ENCODE data around the gene VPS41.

Gene VPS41

DNA sequence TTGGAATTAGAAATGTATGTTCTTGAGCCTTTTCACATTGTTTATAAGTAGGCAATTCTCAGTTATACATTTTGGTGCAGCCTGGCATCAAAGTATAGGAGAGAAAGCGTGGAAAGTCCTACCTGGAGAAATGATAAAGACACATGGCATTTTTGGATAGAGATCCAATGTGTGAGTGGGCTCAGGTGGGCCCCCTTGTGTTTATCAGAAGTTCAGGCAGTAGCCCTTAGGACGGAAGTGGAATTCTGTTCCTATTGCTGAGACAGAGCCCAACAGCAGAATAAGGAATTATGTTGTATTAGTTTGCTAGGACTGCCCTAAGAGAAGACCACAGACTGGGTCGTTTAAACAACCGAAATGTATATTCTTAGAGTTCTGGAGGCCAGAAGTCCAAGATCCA, 192.6 kb downstream of the VPS41 start:
- DNase-seq: no peak

DNA sequence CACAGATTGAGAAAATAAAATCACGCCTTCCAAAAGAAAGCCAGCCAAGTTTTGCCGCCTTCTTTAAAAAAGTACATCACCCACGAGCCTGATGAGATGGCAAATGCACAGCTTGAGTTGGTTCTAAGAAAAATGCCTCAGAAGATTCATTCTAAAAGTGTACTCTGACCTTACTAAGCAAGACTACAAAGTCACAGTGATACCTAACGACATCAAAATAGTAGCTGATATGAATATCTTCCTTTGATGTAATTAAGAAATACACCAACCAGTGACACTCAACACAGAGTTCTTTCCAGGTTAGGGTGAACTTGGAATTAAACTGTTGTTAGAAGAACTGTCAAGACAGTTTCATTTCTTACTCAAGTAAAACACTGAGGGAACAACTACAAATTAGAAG, 199.9 kb downstream of the VPS41 start:
- DNase-seq: no peak

DNA sequence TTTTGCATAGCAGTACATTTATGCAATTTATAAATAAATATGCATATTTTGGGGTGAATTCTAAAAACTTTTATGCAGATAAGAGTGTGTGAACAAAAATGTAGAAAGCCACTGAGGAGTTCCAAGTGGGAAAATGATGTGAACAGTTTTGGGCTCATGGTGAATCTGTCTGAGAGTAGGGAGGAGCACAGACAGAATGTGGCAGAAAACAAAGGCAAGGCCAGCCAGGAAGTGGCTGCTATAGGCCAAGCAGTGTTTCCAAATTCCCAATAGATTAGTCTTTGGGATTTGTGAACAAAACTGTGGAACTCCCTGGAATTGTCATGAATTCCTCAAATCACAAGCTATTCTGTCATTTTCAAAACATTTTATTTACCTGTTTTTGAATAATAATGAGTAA, 204.2 kb downstream of the VPS41 start:
- DNase-seq: no peak

DNA sequence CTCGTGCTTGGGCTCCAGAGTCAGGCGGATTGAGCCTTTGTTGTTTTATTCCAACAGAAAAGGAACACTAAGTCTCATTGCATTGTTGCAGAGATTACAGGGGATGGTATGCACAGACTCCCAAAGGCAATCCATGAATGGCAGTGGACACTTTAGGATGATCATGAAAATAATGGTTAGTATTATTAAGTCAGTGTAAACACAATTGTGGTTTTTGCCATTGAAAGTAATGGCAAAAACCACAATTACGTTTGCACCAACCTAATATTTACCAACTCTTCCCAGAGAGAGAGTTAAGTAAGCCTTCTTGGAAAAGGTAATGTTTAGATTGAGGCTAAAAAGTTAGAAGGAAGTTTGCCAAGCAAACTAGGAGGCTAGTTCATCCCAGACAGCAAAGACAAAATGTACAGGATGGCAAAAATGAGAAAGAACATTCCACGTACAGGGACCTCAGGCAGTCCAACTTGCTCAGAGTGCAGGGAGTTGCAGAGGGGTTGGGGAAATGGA, 204.9 kb downstream of the VPS41 start:
- no peak for DNase-seq

DNA sequence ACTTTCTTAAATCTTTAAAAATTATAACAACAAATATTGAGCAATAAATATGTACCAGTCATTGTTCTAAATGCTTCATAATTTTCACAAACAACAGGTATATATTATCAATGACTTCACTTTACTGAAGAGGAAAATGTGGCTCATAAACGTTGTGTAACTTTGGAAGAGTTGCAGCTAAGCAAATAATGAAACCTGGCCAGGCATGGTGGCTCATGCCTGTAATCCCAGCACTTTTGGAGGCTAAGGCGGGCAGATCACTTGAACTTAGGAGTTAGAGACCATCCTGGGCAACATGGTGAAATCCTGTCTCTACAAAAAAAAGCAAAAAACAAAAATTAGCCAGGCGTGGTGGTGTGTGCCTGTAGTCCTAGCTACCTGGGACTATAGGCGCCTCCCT, 205.9 kb downstream of the VPS41 start:
- no peak for DNase-seq

DNA sequence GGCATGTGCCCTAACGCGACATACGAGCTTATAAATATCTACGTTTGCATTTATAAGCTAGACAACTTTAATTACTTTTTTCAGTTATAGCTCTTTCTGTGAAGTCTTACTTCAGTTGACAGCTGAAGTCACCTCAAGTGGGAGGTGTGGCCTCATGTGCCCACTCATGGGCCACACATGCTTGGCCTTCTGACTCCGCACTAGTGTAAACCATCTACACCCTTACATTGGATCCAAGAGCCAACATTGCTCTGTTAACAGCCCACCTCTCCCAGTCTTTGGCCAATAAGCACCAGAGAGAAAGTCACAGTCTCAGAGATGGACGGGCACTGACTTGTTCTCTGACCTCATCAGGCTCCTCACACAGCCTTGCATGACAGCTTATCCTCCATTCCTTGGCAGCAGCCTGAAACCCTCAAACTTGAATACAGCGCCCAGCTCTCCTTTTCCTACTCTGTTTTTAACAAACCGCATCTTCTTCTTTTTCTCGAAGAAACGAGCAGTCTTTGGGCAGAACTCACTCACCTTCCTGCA, 206.9 kb downstream of the VPS41 start:
- DNase-seq: no peak

DNA sequence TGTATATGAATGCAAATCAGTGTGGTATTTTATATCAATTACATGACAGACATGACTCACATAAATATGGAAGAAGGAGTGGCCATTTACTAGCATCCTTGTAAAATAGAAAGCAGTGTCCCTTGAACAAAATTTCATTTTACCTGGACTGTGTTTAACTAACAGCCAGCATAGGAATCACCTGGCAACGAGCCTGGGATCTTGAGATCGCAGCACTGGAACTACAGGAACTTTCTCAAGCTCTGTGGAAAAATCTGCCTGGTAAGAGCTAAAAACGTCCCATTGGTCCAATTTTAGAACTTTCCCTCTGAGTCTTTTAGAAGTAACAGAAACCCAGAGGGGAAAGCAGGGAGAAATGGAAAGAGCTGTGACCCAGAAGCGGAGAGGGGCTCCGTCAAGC, 208.9 kb downstream of the VPS41 start:
- no peak for DNase-seq

DNA sequence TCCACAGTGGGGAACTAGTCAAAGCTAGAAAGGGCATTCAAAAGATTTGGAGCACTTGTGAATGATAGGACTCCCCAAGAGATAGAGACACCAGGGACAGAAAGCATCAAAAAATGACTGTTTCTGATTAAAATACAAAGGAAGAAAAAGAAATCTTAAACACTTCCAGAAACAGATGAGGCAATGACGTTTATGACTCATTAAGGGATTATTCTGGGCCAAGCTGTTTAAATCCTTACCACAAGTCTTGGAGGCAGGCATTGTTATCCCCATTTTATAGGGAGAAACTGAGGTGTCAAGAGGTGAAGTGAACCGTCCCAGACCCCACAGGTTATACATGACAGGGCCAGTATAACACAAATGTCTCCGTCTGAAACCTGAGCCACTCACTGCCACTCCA, 209.5 kb downstream of the VPS41 start:
- DNase-seq: no peak

DNA sequence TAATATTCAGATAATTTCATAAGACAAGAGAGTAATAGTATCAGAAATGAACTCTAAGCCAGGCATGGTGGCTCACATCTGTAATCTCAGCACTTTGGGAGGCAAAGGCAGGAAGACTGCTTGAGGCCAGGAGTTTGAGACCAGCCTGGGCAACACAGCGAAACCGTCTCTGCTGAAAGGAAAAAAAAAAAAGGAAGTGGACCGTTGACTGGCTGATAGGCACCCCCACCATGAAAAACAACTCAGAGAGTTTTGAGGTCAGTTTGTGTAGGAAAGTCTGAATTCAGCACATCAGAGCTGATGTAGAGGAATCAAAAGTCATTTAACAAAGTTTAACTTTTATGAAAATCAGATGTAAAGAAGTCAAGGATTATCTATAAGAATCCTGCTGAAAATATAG, 214.7 kb downstream of the VPS41 start:
- DNase-seq: no peak

DNA sequence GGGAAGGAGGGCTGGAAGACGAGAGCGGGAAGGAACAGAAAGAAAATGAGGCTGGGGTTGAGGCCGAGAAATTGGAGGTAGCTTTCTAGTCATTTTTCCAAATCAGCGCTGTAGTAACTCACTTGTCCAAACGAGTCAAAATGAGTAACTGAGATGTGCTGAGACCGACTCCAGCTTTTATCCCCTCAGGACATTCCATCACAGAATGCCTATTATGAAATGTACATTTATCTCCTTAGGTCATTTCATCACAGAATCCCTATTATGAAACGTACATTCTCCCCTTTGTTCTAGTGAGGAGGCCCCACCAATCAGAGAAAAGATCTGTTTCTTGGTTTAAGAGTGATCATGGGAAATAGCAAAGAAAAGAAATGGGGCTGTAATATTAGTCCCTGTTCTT, 222.1 kb downstream of the VPS41 start:
- no peak for DNase-seq

DNA sequence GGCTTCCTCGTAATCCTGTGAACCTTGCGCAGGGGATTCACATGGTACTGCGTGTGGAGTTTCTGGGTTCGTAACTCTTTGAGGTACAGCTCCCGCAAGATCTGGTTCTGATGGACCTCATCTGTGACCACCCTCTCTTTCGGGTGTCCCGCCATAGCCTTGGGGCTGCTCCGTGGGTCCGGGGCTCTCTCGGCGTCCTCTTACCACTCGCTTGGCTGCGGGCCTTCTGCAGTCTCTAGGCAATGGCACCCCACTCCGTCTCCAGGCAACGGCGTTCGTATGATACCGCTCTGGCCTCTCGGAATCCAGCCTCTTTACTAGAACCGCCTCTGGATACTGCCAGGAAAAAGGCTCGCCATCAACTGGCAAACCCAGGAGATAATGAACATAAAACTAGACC, 223.1 kb downstream of the VPS41 start:
- no peak for DNase-seq

DNA sequence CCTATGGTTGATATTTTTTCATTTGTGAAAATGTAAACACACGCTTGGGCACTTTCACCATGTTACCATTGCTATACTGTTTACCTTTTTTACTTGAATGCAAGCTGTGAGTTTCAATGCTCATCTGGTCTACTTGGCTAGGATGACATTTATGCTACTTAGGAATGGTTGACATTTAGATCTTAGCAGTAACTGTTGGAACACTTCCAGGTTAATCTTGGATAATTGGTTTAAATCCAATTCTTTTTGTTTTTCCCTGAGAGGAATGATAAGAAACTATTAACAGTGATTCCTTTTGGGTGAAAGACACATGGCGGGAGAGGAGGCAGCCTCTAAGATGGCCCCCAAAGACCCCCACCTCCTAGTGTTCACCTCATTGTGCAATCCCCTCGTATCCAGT, 226.4 kb downstream of the VPS41 start:
- no peak for DNase-seq

DNA sequence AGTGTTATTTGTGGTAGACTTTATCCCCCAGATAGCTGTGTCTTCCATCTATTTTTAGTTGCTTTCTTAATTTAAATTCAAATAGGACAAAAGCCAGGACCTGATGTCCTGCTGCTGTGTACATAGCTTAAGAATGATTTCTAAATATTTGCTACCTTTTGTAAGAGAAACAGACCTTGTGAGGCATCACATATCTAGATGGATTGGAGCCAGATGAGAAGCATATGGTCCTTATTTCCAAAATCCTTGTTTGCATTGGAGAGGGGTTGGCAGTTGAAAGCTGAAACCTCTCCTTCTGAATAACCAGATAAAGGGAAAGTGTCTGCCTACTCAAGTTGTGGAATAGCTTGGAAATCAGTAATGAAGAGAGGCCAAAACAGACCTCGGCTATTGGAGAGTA, 227.1 kb downstream of the VPS41 start:
- no peak for DNase-seq

DNA sequence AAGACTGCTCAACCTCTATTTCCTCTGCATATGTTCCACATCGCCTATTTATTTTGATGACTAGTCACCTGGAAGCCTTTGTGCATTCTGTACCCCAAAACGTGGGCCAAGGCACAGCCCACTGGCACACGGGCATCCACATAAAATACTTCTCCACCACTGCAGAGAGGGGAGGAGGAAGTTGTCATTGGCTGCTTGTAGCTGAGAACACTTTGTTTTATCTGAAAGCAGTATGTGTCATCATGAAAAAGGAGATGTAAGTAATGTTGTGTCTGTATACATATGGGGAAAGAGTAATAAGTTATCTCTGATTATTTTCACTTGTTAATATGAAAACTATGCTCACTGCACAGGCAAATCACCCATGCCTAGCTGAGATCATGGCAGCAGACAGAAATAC, 229.6 kb downstream of the VPS41 start:
- no peak for DNase-seq

DNA sequence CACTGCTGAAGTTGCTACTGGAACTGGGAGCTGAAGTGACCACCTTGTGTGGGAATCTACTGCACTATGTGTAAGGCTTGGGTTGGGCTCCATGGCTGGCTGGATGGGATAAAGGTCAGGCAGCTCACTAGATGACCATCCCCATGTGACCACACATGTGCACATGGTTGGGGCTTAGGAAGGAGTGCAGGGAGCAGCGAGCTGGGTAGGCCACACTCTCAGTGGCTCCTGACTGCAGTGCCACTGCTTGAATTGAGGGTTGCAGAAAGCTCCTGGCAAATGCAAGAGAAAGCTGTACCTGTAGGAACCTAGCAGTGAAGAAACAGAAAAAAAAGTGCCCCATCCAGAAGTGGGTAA, 230.3 kb downstream of the VPS41 start:
- no peak for DNase-seq

DNA sequence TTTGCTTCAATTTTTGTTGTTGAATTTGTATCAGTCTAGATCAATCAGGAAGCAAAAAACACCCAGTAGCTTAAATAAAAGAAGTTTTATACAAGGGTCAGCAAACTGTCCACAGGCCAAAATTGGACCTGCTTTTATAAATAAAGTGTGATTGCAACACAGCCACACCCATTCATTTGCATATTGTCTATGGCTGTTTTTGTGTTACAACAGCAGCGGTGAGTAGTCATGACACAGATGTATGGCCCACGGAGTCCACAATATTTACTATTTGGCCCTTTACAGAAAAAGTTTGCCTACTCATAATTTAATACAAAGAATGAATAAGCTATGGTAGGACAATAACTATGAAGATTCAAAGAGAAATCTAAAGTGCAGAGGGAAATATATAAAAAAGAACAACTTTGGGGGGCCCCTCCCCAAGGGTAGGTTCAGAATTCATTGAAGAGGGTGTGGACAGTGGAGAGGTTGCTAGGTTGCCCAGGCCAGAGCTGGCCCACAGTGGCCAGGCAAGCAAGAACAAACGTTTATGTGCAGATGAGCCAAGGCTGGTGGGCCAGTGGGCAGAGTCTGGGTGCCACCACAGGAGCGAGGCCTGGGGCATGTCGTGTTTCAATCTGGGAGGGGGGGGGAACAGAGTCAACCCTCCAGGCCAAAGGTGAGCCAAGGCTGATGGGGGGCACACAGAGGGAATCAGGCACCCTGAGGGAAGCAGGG, 230.9 kb downstream of the VPS41 start:
- DNase-seq: no peak

DNA sequence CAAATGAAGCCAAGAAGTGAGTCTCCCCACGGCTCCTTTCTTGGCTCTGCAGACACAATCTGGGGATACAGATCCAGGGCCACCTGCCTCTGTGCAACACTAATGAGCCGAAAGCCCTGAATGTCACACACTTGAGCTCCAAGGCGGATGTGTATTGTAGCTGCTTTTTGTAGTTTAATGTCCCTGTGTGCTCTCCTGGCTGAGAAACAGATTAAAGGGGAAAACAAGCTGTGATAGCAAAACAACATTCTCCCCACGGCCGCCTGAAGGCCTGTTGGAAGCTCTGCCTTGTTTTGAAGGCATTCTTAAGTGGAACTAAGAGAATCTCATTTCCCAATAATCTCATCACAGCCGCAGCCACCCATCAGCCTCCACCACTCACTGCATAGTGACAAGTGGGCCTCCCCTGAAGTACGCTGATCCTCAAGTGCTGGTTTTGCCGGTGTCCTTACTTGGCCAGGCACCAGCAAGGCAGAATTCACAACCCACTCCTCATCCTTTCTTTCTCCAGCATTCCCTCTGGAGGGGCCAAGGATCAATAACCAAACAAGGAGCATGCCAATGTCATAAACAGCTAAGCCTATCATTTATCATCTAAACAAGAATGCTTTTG, 233.4 kb downstream of the VPS41 start:
- no peak for DNase-seq

DNA sequence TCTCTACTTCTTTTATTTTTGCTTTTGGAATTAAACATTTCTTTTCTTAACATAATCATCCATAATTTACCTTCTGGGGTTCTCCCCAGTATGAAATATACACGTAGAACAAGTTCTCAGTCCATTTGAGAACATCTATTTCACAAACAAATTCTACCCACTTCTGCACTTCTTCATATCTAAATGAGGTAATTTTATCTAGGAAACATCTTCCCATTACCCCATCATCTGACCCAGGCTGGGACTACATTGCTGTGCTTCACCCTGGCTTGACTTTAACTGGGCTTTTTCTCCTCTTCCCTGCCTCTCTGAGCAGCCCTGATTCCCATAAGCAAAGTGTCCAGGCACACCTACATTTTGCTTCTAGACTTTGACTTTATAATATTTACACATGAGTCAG, 234.5 kb downstream of the VPS41 start:
- DNase-seq: no peak

DNA sequence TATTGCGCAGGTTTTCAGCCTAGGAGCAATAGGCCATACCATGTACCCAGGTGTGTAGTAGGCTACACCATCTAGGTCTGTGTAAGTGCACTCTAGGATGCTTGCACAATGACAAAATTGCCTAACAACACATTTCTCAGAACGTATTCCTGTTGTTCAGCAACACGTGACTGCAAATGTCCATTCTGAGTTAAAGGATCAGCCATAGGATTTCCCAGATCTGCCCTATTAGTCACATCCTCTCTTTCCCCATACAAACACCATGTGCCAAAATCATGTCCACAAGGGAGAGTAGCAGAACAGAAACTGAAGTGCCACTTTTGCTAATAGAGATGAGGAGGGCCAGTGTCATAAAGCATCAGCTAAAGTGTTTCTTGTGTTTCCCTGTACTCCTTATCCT, 235.2 kb downstream of the VPS41 start:
- DNase-seq: no peak
